GM23338 (cell line): ENCODE results near the gene PEX10. TPM values are rescaled to one million over a fixed set of nuclear protein-coding genes. Genes with fewer than 3 reads are reported as not detected.

ENCODE experiments used
- ATAC-seq: fragments of 200-7000 bp; cut with Tn5 transposase; 3 replicates; pipeline ENCODE4 v1.9.1; 2020
- DNase-seq: peaks from one replicate; pipeline ENCODE4 v3.0.0-alpha.2; 2015; ENCODE audit warnings: low spot score
- H2AFZ ChIP-seq: fragments of 200-600 bp; sonication (generic); 2 replicates; pipeline ENCODE4 v1.8.0; 2016; ENCODE audit warnings: antibody characterized with exemption, mild to moderate bottlenecking, moderate library complexity
- H3F3A ChIP-seq: fragments of 200-600 bp; sonication (generic); replicated peaks from 2 replicates; pipeline ENCODE4 v1.8.0; 2017; ENCODE audit warnings: antibody characterized with exemption, mixed run types, low read depth
- H3K27ac ChIP-seq: fragments of 200-600 bp; sonication (generic); 2 replicates; pipeline ENCODE4 v1.6.1; 2016; ENCODE audit warnings: low read depth
- H3K27me3 ChIP-seq: fragments of 200-600 bp; sonication (generic); 2 replicates; pipeline ENCODE4 v1.8.0; 2016; ENCODE audit warnings: mild to moderate bottlenecking, mixed run types, moderate library complexity; ENCODE audit not compliant: insufficient read depth
- H3K36me3 ChIP-seq: fragments of 200-600 bp; sonication (generic); 2 replicates; pipeline ENCODE4 v1.8.0; 2016; ENCODE audit warnings: mild to moderate bottlenecking; ENCODE audit not compliant: insufficient read depth
- H3K4me1 ChIP-seq: fragments of 200-600 bp; sonication (generic); 2 replicates; pipeline ENCODE4 v1.8.0; 2016; ENCODE audit warnings: mild to moderate bottlenecking, moderate library complexity; ENCODE audit not compliant: insufficient read depth
- H3K4me2 ChIP-seq: fragments of 200-600 bp; sonication (generic); 2 replicates; pipeline ENCODE4 v1.7.1; 2017; ENCODE audit warnings: mixed run types
- H3K4me3 ChIP-seq: fragments of 200-600 bp; sonication (generic); 2 replicates; pipeline ENCODE4 v1.6.1; 2016; ENCODE audit warnings: mixed run types
- H3K79me2 ChIP-seq: fragments of 200-600 bp; sonication (generic); replicated peaks from 2 replicates; pipeline ENCODE4 v1.8.0; 2017; ENCODE audit warnings: mild to moderate bottlenecking; ENCODE audit not compliant: insufficient read depth
- H3K9me2 ChIP-seq: fragments of 200-600 bp; sonication (generic); 2 replicates; pipeline ENCODE4 v1.8.0; 2017; ENCODE audit not compliant: insufficient read depth
- H4K20me1 ChIP-seq: fragments of 200-600 bp; sonication (generic); replicated peaks from 2 replicates; pipeline ENCODE4 v1.8.0; 2017; ENCODE audit warnings: mild to moderate bottlenecking; ENCODE audit not compliant: insufficient read depth
- H3K27ac Mint-ChIP-seq: 2 replicates; pipeline ENCODE4 v1.8.0; 2020; ENCODE audit warnings: inconsistent platforms, mild to moderate bottlenecking, moderate library complexity, mixed read lengths
- H3K27me3 Mint-ChIP-seq: 3 replicates; pipeline ENCODE4 v1.8.0; 2022; ENCODE audit warnings: low read depth, mild to moderate bottlenecking, moderate library complexity, mixed read lengths, inconsistent platforms; ENCODE audit not compliant: insufficient read depth, poor library complexity
- H3K36me3 Mint-ChIP-seq: 3 replicates; pipeline ENCODE4 v1.8.0; 2021; ENCODE audit warnings: low read depth, mild to moderate bottlenecking, inconsistent platforms, moderate library complexity, mixed read lengths
- H3K4me1 Mint-ChIP-seq: 3 replicates; pipeline ENCODE4 v1.8.0; 2020; ENCODE audit warnings: mild to moderate bottlenecking, inconsistent platforms, mixed read lengths
- H3K4me3 Mint-ChIP-seq: 3 replicates; pipeline ENCODE4 v1.8.0; 2021; ENCODE audit warnings: moderate library complexity, mild to moderate bottlenecking, inconsistent platforms, mixed read lengths
- H3K9me3 Mint-ChIP-seq: 3 replicates; pipeline ENCODE4 v1.8.0; 2020; ENCODE audit warnings: moderate library complexity, mild to moderate bottlenecking, inconsistent platforms, mixed read lengths
- CREB1 ChIP-seq: fragments of 250-450 bp; sonication (Bioruptor Pico); IDR thresholded peaks from 2 replicates; pipeline ENCODE4 v1.5.0; 2020; ENCODE audit warnings: low read depth, mild to moderate bottlenecking, moderate library complexity
- ETS1 ChIP-seq: IDR thresholded peaks from 2 replicates; pipeline ENCODE4 v1.6.1; 2016; ENCODE audit warnings: antibody characterized with exemption
- EZH2 ChIP-seq: fragments of 200-600 bp; sonication (generic); IDR thresholded peaks from one replicate; pipeline ENCODE4 v1.8.0; 2017; ENCODE audit warnings: antibody characterized with exemption, mild to moderate bottlenecking, low read depth; ENCODE audit not compliant: unreplicated experiment
- EZH2phosphoT487 ChIP-seq: fragments of 200-600 bp; sonication (generic); IDR thresholded peaks from one replicate; pipeline ENCODE4 v1.8.1; 2018; ENCODE audit warnings: antibody characterized with exemption; ENCODE audit not compliant: unreplicated experiment
- JUNB ChIP-seq: IDR thresholded peaks from one replicate; pipeline ENCODE4 v1.6.1; 2016; ENCODE audit warnings: antibody characterized with exemption; ENCODE audit not compliant: unreplicated experiment
- NANOG ChIP-seq: IDR thresholded peaks from 2 replicates; pipeline ENCODE4 v1.6.1; 2016; ENCODE audit warnings: antibody characterized with exemption, borderline replicate concordance
- POLR2AphosphoS5 ChIP-seq: IDR thresholded peaks from 2 replicates; pipeline ENCODE4 v1.6.1; 2016; ENCODE audit warnings: antibody characterized with exemption, low read depth
- STAT1 ChIP-seq: IDR thresholded peaks from one replicate; pipeline ENCODE4 v1.6.1; 2016; ENCODE audit warnings: antibody characterized with exemption; ENCODE audit not compliant: unreplicated experiment
- ZNF114 ChIP-seq: fragments of 250-450 bp; sonication (Bioruptor Pico); IDR thresholded peaks from 2 replicates; pipeline ENCODE4 v1.5.0; 2020; ENCODE audit warnings: mild to moderate bottlenecking, moderate library complexity
- ZNF331 ChIP-seq: fragments of 250-450 bp; sonication (Bioruptor Pico); IDR thresholded peaks from 2 replicates; pipeline ENCODE4 v1.5.0; 2020; ENCODE audit warnings: low read depth, mild to moderate bottlenecking, moderate library complexity
- polyA plus RNA-seq: library from polyadenylated mRNA; unstranded; fragments of >200 nt; fragmentation: Nextera tagmentation; extraction: Ambion mirVana; gene quantifications from 2 replicates; pipeline ENCODE4 v1.2.1, GENCODE V29; 2016
- total RNA-seq: library from RNA; depleted of rRNA; stranded (reverse); fragments of >200 nt; shearing (Covaris generic); gene quantifications from 2 replicates; pipeline ENCODE4 v1.2.3, GENCODE V29; 2014
- TF ChIP-seq, protein P1 (sequence below), 2 experiments: fragments of 200-600 bp in 1 of 2; sonication (generic) in 1 of 2; conservative IDR thresholded peaks; 2 replicates each; pipeline versions ENCODE4 v1.5.1 to v1.6.1; 2016 to 2017; ENCODE audit warnings: antibody characterized with exemption in 2 of 2, low read depth in 2 of 2, mild to moderate bottlenecking in 2 of 2, moderate library complexity in 1 of 2
- TF ChIP-seq, protein P2 (sequence below): IDR thresholded peaks from one replicate; pipeline ENCODE4 v1.6.1; 2018; ENCODE audit warnings: antibody characterized with exemption; ENCODE audit not compliant: unreplicated experiment

PEX10 gene
- total and polyA plus RNA-seq, 2 experiments from 2014 or later, result 15.0 to 53.9 TPM

DNA sequence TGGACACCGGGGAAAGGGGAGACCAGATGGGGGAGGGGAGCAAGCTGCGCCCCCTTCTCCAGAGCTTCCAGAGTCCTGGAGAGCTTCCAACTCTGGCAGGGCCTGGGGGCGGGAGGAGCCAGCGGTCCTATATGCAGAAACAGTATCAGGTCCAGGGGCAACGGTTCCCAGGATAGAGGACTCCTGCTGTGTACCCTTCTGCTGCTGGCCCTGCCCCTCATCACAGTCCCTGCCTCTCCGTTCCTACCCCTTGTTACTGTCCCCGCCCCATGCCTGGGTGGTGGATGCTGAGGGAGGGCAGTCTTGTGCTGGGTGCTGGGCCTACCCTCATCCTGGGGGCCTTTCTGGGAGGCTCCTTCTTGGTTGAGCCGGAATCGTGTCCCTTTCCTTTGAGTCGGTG, 19.2 kb upstream of the PEX10 start (continued):
- TF ChIP-seq, protein P1, sequence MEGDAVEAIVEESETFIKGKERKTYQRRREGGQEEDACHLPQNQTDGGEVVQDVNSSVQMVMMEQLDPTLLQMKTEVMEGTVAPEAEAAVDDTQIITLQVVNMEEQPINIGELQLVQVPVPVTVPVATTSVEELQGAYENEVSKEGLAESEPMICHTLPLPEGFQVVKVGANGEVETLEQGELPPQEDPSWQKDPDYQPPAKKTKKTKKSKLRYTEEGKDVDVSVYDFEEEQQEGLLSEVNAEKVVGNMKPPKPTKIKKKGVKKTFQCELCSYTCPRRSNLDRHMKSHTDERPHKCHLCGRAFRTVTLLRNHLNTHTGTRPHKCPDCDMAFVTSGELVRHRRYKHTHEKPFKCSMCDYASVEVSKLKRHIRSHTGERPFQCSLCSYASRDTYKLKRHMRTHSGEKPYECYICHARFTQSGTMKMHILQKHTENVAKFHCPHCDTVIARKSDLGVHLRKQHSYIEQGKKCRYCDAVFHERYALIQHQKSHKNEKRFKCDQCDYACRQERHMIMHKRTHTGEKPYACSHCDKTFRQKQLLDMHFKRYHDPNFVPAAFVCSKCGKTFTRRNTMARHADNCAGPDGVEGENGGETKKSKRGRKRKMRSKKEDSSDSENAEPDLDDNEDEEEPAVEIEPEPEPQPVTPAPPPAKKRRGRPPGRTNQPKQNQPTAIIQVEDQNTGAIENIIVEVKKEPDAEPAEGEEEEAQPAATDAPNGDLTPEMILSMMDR (conservative IDR thresholded peaks at IDR 0.05; ENCODE audit: low read depth in 2 of 2), result no peak
- TF ChIP-seq STAT1 (no peak), EZH2 (no peak), EZH2phosphoT487 (no peak), ZNF114 (CRISPR knock-in tag) (no peak), JUNB (no peak), NANOG (no peak), ZNF331 (CRISPR knock-in tag) (no peak), CREB1 (no peak), POLR2AphosphoS5 (no peak)
- TF ChIP-seq, protein P2, sequence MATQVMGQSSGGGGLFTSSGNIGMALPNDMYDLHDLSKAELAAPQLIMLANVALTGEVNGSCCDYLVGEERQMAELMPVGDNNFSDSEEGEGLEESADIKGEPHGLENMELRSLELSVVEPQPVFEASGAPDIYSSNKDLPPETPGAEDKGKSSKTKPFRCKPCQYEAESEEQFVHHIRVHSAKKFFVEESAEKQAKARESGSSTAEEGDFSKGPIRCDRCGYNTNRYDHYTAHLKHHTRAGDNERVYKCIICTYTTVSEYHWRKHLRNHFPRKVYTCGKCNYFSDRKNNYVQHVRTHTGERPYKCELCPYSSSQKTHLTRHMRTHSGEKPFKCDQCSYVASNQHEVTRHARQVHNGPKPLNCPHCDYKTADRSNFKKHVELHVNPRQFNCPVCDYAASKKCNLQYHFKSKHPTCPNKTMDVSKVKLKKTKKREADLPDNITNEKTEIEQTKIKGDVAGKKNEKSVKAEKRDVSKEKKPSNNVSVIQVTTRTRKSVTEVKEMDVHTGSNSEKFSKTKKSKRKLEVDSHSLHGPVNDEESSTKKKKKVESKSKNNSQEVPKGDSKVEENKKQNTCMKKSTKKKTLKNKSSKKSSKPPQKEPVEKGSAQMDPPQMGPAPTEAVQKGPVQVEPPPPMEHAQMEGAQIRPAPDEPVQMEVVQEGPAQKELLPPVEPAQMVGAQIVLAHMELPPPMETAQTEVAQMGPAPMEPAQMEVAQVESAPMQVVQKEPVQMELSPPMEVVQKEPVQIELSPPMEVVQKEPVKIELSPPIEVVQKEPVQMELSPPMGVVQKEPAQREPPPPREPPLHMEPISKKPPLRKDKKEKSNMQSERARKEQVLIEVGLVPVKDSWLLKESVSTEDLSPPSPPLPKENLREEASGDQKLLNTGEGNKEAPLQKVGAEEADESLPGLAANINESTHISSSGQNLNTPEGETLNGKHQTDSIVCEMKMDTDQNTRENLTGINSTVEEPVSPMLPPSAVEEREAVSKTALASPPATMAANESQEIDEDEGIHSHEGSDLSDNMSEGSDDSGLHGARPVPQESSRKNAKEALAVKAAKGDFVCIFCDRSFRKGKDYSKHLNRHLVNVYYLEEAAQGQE, result no peak

DNA sequence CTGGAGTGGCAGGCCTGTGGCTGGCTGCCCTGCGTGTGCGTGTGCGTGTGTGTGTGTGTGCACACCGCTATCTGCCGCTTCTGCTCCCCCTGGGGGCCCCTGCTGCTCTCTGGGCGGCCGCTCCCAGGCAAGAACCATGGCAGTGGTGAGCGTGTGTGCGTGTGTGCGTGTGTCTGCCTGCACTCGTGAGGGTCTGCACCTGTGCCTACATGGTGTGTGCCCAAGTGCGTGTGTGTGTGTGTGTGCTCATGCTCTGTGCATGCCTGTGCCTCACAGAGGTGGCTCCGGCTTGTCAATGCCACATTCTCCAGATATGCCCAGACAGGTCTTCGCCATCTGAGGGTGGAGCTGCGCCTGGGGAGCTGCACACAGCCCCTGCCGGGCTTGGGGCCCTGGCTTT, 18.7 kb upstream of the PEX10 start:
- Mint-ChIP-seq H3K27me3 (peaks cover 7% of the 10 kb centered on the region), H3K36me3 (no peaks in the 10 kb centered on the region)
- TF ChIP-seq JUNB, result no peak
- TF ChIP-seq EZH2phosphoT487, result no peak
- no peak for TF ChIP-seq CREB1
- TF ChIP-seq, protein P2, result no peak
- no peak for TF ChIP-seq ZNF114 (CRISPR knock-in tag)
- no peak for TF ChIP-seq ETS1
- TF ChIP-seq STAT1, result no peak
- no peak for TF ChIP-seq ZNF331 (CRISPR knock-in tag)

More for the DNA sequence above, 18.7 kb upstream of the PEX10 start:
- Histone ChIP-seq H3K4me3 (no peak overlapping the region), H3K9me2 (no peaks in the 10 kb centered on the region), H3K79me2 (no peaks in the 10 kb centered on the region), H3K27ac (no peak overlapping the region), H3K27me3 (no peaks in the 10 kb centered on the region), H3K4me2 (no peak overlapping the region), H4K20me1 (no peaks in the 10 kb centered on the region), H3F3A (no peaks in the 10 kb centered on the region), H2AFZ (no peak overlapping the region), H3K4me1 (no peaks in the 10 kb centered on the region), H3K36me3 (no peaks in the 10 kb centered on the region)
- H3K4me3 Mint-ChIP-seq, result no peak overlapping the region
- H3K4me1 Mint-ChIP-seq, result no peaks in the 10 kb centered on the region
- no peak overlapping the region for H3K27ac Mint-ChIP-seq
- ATAC-seq (no peak), DNase-seq (no peak)
- H3K9me3 Mint-ChIP-seq, result peaks cover 12% of the 10 kb centered on the region; the same call in 2 of the 3 replicates
